Panc1 (cell line): ENCODE measurements around the gene SLC35F1. TPM values are rescaled to one million over a fixed set of nuclear protein-coding genes. Genes with fewer than 3 reads are reported as not detected.

Experiments
- ATAC-seq: fragments of 200-7000 bp; cut with Tn5 transposase; 2 replicates; pipeline ENCODE4 v1.9.1; 2020; ENCODE audit warnings: mild to moderate bottlenecking, moderate library complexity
- BruUV-seq: library from RNA; stranded (reverse); fragments of 400-500 nt; replicated peaks from 2 replicates; lab custom pipeline; 2021; lab: Mats Ljungman, UMichigan
- CTCF ChIA-PET: fragments of 300-600 bp; sonication (Branson Sonifier 250); formaldehyde crosslinking; loops from one replicate; lab custom pipeline; 2022; ENCODE audit warnings: antibody characterized with exemption; lab: Charles Lee
- POLR2A ChIA-PET: fragments of 300-600 bp; sonication (Branson Sonifier 250); formaldehyde crosslinking; loops from one replicate; lab custom pipeline; 2022; ENCODE audit warnings: antibody characterized with exemption; lab: Charles Lee
- DNase-seq: peaks from one replicate; pipeline ENCODE4 v3.0.0-alpha.2; 2010; ENCODE audit warnings: low read depth, low spot score
- H3K27ac ChIP-seq: 2 replicates; pipeline ENCODE4 v1.5.1; 2011; ENCODE audit warnings: mild to moderate bottlenecking, low read length, inconsistent platforms
- H3K27me3 ChIP-seq: fragments of 200-500 bp; sonication (Bioruptor generic); 2 replicates; pipeline ENCODE4 v1.6.0; 2014; ENCODE audit warnings: low read length, inconsistent platforms; ENCODE audit not compliant: control insufficient read depth, insufficient read depth
- H3K36me3 ChIP-seq: fragments of 200-500 bp; sonication (Bioruptor generic); 2 replicates; pipeline ENCODE4 v1.5.1; 2014; ENCODE audit warnings: inconsistent platforms, mild to moderate bottlenecking, low read length, moderate library complexity; ENCODE audit not compliant: control insufficient read depth, insufficient read depth
- H3K4me1 ChIP-seq: 2 replicates; pipeline ENCODE4 v1.5.1; 2011; ENCODE audit warnings: inconsistent platforms, mild to moderate bottlenecking, low read length, moderate library complexity; ENCODE audit not compliant: control insufficient read depth, insufficient read depth
- H3K4me3 ChIP-seq, 2 experiments: 2 replicates each; pipeline ENCODE4 v1.5.1; 2011 to 2012; ENCODE audit warnings: low read depth in 2 of 2, low read length in 2 of 2, mild to moderate bottlenecking in 2 of 2, inconsistent platforms in 1 of 2, moderate library complexity in 1 of 2
- H3K9me3 ChIP-seq: fragments of 200-500 bp; sonication (Bioruptor generic); 2 replicates; pipeline ENCODE4 v1.5.1; 2014; ENCODE audit warnings: low read depth, mild to moderate bottlenecking, inconsistent platforms, low read length, moderate library complexity; ENCODE audit not compliant: control insufficient read depth, insufficient read depth
- CTCF ChIP-seq: fragments of 450-650 bp; IDR thresholded peaks from 2 replicates; pipeline ENCODE4 v1.5.1; 2017; ENCODE audit warnings: mild to moderate bottlenecking
- POLR2AphosphoS5 ChIP-seq: IDR thresholded peaks from 2 replicates; pipeline ENCODE4 v1.6.1; 2012; ENCODE audit warnings: mild to moderate bottlenecking, low read depth, low read length, moderate library complexity
- SIN3A ChIP-seq: IDR thresholded peaks from 2 replicates; pipeline ENCODE4 v1.6.1; 2012; ENCODE audit warnings: low read depth, mild to moderate bottlenecking, low read length, moderate library complexity, borderline replicate concordance; ENCODE audit not compliant: insufficient read depth
- TCF7L2 ChIP-seq: IDR thresholded peaks from 2 replicates; pipeline ENCODE4 v1.6.1; 2011; ENCODE audit warnings: mild to moderate bottlenecking, low read depth, low read length, inconsistent platforms
- in situ Hi-C: cut with HindIII; loops from 2 replicates; pipeline ENCODE4 v1.10.0; 2016; ENCODE audit warnings: low sequenced_read_pairs, low pct_unique_long_range_greater_than_20kb
- intact Hi-C: fragments of 100-400 bp; cut with micrococcal nuclease; formaldehyde crosslinking; loops from one replicate; pipeline ENCODE4 v1.10.0; 2022; ENCODE audit not compliant: unreplicated experiment
- total RNA-seq: library from RNA; stranded (reverse); gene quantifications from one replicate; pipeline ENCODE4 v1.2.1, GENCODE V29; 2021; ENCODE audit not compliant: unreplicated experiment
- TF ChIP-seq, protein P1 (sequence below), 2 experiments: IDR thresholded peaks; 2 replicates each; pipeline ENCODE4 v1.6.1; 2011 to 2012; ENCODE audit warnings: low read depth in 2 of 2, control low read depth in 1 of 2, low read length in 1 of 2, mild to moderate bottlenecking in 1 of 2, moderate library complexity in 1 of 2; ENCODE audit not compliant: insufficient read depth in 1 of 2

SLC35F1 gene
- total RNA-seq, 1 experiment from 2014 or later, result not detected

- DNase-seq (no peak), ATAC-seq (no peak)
- H3K9me3 ChIP-seq, result no peaks in the 10 kb centered on the region
- no peaks in the 10 kb centered on the region for H3K36me3 ChIP-seq
- TF ChIP-seq POLR2AphosphoS5 (no peak), TCF7L2 (no peak)
- in situ Hi-C loops (no loop called here), intact Hi-C loops (no loop called here)
- no peak overlapping the region for H3K4me3 ChIP-seq
- H3K27me3 ChIP-seq, result no peaks in the 10 kb centered on the region
- no peak overlapping the region for H3K27ac ChIP-seq
- CTCF ChIA-PET, result no interaction called here
- POLR2A ChIA-PET, result no interaction called here
- BruUV-seq, result no TSS peak
- no peaks in the 10 kb centered on the region for H3K4me1 ChIP-seq
These were observed 78.9 kb downstream of the SLC35F1 start for GRCh38 chr6:117985916-117986315.

DNA sequence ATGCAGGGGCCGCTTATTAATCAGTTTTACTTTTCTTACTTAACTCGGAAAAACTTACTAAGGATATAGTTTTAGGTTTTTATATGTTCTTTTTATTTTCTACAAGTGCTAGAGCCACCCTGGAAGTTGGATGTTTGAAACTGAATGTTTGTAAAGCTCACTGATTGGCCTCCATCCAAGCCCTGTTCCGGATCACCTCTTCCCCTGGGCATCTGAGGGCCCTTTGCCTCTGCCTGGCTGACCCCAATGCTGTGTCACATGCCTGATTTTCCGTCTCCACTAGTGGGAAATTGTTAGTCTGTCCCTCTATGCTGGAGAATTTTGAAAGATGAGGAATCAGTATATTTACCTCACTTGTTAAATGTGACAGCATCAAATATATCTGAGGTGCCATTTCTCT lies 79.3 kb downstream of the SLC35F1 start:
- no peak for TF ChIP-seq POLR2AphosphoS5
- no peak for TF ChIP-seq TCF7L2
- TF ChIP-seq, protein P1, sequence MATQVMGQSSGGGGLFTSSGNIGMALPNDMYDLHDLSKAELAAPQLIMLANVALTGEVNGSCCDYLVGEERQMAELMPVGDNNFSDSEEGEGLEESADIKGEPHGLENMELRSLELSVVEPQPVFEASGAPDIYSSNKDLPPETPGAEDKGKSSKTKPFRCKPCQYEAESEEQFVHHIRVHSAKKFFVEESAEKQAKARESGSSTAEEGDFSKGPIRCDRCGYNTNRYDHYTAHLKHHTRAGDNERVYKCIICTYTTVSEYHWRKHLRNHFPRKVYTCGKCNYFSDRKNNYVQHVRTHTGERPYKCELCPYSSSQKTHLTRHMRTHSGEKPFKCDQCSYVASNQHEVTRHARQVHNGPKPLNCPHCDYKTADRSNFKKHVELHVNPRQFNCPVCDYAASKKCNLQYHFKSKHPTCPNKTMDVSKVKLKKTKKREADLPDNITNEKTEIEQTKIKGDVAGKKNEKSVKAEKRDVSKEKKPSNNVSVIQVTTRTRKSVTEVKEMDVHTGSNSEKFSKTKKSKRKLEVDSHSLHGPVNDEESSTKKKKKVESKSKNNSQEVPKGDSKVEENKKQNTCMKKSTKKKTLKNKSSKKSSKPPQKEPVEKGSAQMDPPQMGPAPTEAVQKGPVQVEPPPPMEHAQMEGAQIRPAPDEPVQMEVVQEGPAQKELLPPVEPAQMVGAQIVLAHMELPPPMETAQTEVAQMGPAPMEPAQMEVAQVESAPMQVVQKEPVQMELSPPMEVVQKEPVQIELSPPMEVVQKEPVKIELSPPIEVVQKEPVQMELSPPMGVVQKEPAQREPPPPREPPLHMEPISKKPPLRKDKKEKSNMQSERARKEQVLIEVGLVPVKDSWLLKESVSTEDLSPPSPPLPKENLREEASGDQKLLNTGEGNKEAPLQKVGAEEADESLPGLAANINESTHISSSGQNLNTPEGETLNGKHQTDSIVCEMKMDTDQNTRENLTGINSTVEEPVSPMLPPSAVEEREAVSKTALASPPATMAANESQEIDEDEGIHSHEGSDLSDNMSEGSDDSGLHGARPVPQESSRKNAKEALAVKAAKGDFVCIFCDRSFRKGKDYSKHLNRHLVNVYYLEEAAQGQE (IDR thresholded peaks at IDR 0.05; ENCODE audit: insufficient read depth in 1 of 2, low read depth in 2 of 2, low read length in 1 of 2), result no peak
- TF ChIP-seq SIN3A, result no peak
- no peak for TF ChIP-seq CTCF
- no peaks in the 10 kb centered on the region for H3K9me3 ChIP-seq
- H3K36me3 ChIP-seq, result no peaks in the 10 kb centered on the region
- no peaks in the 10 kb centered on the region for H3K4me1 ChIP-seq
- no peak for DNase-seq
- ChIA-PET CTCF (no interaction called here), POLR2A (no interaction called here)
- no peak for ATAC-seq
- H3K4me3 ChIP-seq, result no peak overlapping the region
- in situ Hi-C loops, result no loop called here
- H3K27me3 ChIP-seq, result no peaks in the 10 kb centered on the region
- BruUV-seq, result no TSS peak
- H3K27ac ChIP-seq, result no peak overlapping the region
- intact Hi-C loops, result no loop called here

DNA sequence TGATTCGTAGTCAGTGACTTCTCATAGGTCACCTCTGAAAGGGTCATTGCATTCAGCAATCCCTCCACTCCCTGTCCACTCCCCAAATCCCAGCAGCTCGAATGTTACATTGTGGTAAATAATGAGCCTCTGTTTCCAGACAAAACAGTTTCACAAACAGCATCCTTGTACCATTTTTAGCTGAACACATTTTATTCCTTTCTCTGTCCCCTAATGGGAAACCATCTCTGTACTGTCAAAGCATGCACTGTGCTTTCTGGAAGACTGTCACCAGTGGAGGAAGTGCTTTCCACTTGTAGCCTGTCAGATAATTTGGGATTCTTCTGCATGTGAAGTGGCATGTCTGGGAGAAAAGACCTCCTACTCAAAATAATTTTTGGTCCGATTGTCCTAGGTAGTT lies 82.0 kb downstream of the SLC35F1 start:
- ChIA-PET POLR2A (no interaction called here), CTCF (no interaction called here)
- Histone ChIP-seq H3K27me3 (no peaks in the 10 kb centered on the region), H3K4me3 (no peak overlapping the region), H3K27ac (no peak overlapping the region), H3K36me3 (no peaks in the 10 kb centered on the region), H3K4me1 (no peaks in the 10 kb centered on the region), H3K9me3 (no peaks in the 10 kb centered on the region)
- in situ Hi-C loops (no loop called here), intact Hi-C loops (no loop called here)
- DNase-seq (no peak), ATAC-seq (no peak)
- BruUV-seq, result no TSS peak
- TF ChIP-seq, protein P1 (IDR thresholded peaks at IDR 0.05; ENCODE audit: insufficient read depth in 1 of 2, low read depth in 2 of 2, low read length in 1 of 2), result no peak
- TF ChIP-seq SIN3A (no peak), POLR2AphosphoS5 (no peak), CTCF (no peak), TCF7L2 (no peak)
